Lower lobe of right lung (tissue), 2 donors: Measurements from ENCODE around the gene FOXN1. TPM values are rescaled to one million over a fixed set of nuclear protein-coding genes. Genes with fewer than 3 reads are reported as not detected.

Experiments
- ATAC-seq, 2 donors: fragments of 200-7000 bp; cut with Tn5 transposase; one replicate each; pipeline ENCODE4 v1.9.1; 2020 to 2022; ENCODE audit warnings: mild to moderate bottlenecking in 2 of 2, moderate library complexity in 2 of 2
- DNase-seq: peaks from one replicate; pipeline ENCODE4 v3.0.0-alpha.2; 2020
- H3K27ac ChIP-seq: fragments of 200-600 bp; one replicate; pipeline ENCODE4 v1.8.0; 2022
- H3K27me3 ChIP-seq: fragments of 200-600 bp; one replicate; pipeline ENCODE4 v1.8.0; 2022; ENCODE audit warnings: low read depth
- H3K36me3 ChIP-seq: fragments of 200-600 bp; one replicate; pipeline ENCODE4 v1.8.0; 2022; ENCODE audit warnings: mild to moderate bottlenecking
- H3K4me1 ChIP-seq: fragments of 200-600 bp; one replicate; pipeline ENCODE4 v1.8.0; 2022
- H3K4me3 ChIP-seq: fragments of 200-600 bp; one replicate; pipeline ENCODE4 v1.8.0; 2022; ENCODE audit warnings: mild to moderate bottlenecking
- H3K9me3 ChIP-seq: fragments of 200-600 bp; one replicate; pipeline ENCODE4 v1.8.0; 2022
- CTCF ChIP-seq: fragments of 200-600 bp; IDR thresholded peaks from one replicate; pipeline ENCODE4 v1.8.0; 2022; ENCODE audit warnings: antibody characterized with exemption, mild to moderate bottlenecking
- intact Hi-C: fragments of 100-400 bp; cut with DNase I; formaldehyde crosslinking; loops from one replicate; pipeline ENCODE4 v1.11.0; 2022
- total RNA-seq: library from RNA; stranded (reverse); fragmentation: NEBNext Ultra II Directional; extraction: Animal tissue kit (Norgen Biotek cat#: 25700); gene quantifications from one replicate; pipeline ENCODE4 v1.2.1, GENCODE V29; 2021
- donor health status: DM: no; HTN: yes; CAD: no; lungs with severe emphysema.

FOXN1 gene
- total RNA-seq, 1 donor from 2014 or later = 0.15 TPM

- DNase-seq = no peak
- intact Hi-C loops = no loop called here
- Histone ChIP-seq H3K27ac (no peak overlapping the region), H3K4me1 (no peaks in the 10 kb centered on the region), H3K9me3 (no peaks in the 10 kb centered on the region), H3K27me3 (no peaks in the 10 kb centered on the region), H3K4me3 (no peak overlapping the region), H3K36me3 (no peaks in the 10 kb centered on the region)
- no peak for ATAC-seq
- no peak for TF ChIP-seq CTCF
Measured at GRCh38 chr17:28475151-28475900, 30.8 kb upstream of the FOXN1 start.

GRCh38 chr17:28476076-28476865, 29.9 kb upstream of the FOXN1 start:
- Histone ChIP-seq H3K27me3 (no peaks in the 10 kb centered on the region), H3K27ac (no peak overlapping the region), H3K36me3 (no peaks in the 10 kb centered on the region), H3K4me3 (no peak overlapping the region), H3K4me1 (no peaks in the 10 kb centered on the region), H3K9me3 (no peaks in the 10 kb centered on the region)
- ATAC-seq (no peak), DNase-seq (no peak)
- intact Hi-C loops = no loop called here
- no peak for TF ChIP-seq CTCF

GRCh38 chr17:28477928-28478327, 28.2 kb upstream of the FOXN1 start:
- no peak for DNase-seq
- Histone ChIP-seq H3K4me3 (no peak overlapping the region), H3K4me1 (no peaks in the 10 kb centered on the region), H3K36me3 (no peaks in the 10 kb centered on the region), H3K9me3 (no peaks in the 10 kb centered on the region), H3K27me3 (no peaks in the 10 kb centered on the region), H3K27ac (no peak overlapping the region)
- no peak for TF ChIP-seq CTCF
- ATAC-seq = no peak
- intact Hi-C loops = no loop called here

- H3K27me3 ChIP-seq = no peaks in the 10 kb centered on the region
- no peak overlapping the region for H3K27ac ChIP-seq
- H3K4me3 ChIP-seq = no peak overlapping the region
- intact Hi-C loops = no loop called here
- ATAC-seq (no peak), DNase-seq (no peak)
- no peaks in the 10 kb centered on the region for H3K36me3 ChIP-seq
- H3K4me1 ChIP-seq = no peaks in the 10 kb centered on the region
- H3K9me3 ChIP-seq = no peaks in the 10 kb centered on the region
- no peak for TF ChIP-seq CTCF
Measured at GRCh38 chr17:28478712-28479615, 27.2 kb upstream of the FOXN1 start.

GRCh38 chr17:28480278-28480677, 25.9 kb upstream of the FOXN1 start:
- ATAC-seq = peak; percentile 7 to 25
- Histone ChIP-seq H3K27ac (no peak overlapping the region), H3K27me3 (no peaks in the 10 kb centered on the region), H3K36me3 (no peaks in the 10 kb centered on the region), H3K4me1 (no peaks in the 10 kb centered on the region), H3K9me3 (no peaks in the 10 kb centered on the region), H3K4me3 (no peak overlapping the region)
- no peak for DNase-seq
- no peak for TF ChIP-seq CTCF
- intact Hi-C loops = no loop called here
